ENCODE measurements around the gene PRDM15.

The PRDM15 gene

GRCh38 chr21:41883582-41883981 lies 4.4 kb upstream of the PRDM15 start:
- DNase-seq, result no peak

GRCh38 chr21:41881051-41881450 lies 1.9 kb upstream of the PRDM15 start:
- no peak for DNase-seq

GRCh38 chr21:41880153-41880552 lies 1.0 kb upstream of the PRDM15 start:
- no peak for DNase-seq

GRCh38 chr21:41878831-41879189 lies 334 bp downstream of the PRDM15 start:
- peak; percentile 69 for DNase-seq

GRCh38 chr21:41877901-41878830 lies 978 bp downstream of the PRDM15 start:
- peak; percentile 39 for DNase-seq

- no peak for DNase-seq
These were observed 2.1 kb downstream of the PRDM15 start for GRCh38 chr21:41876928-41877652.

- DNase-seq, result no peak
These were observed 2.7 kb downstream of the PRDM15 start for GRCh38 chr21:41876396-41876795.

- DNase-seq, result no peak
These were observed 4.1 kb downstream of the PRDM15 start for GRCh38 chr21:41875086-41875485.

- DNase-seq, result peak; percentile 36
These were observed 4.5 kb downstream of the PRDM15 start for GRCh38 chr21:41874611-41875010.

- DNase-seq, result no peak
These were observed 5.7 kb downstream of the PRDM15 start for GRCh38 chr21:41873426-41873825.

- DNase-seq, result no peak
These were observed 6.1 kb downstream of the PRDM15 start for GRCh38 chr21:41873005-41873404.

- no peak for DNase-seq
These were observed 7.7 kb downstream of the PRDM15 start for GRCh38 chr21:41871293-41872030.

GRCh38 chr21:41869771-41870170 lies 9.4 kb downstream of the PRDM15 start:
- DNase-seq, result no peak

- DNase-seq, result peak; percentile 80
These were observed 11.0 kb downstream of the PRDM15 start for GRCh38 chr21:41868062-41868710.

- DNase-seq, result no peak
These were observed 11.8 kb downstream of the PRDM15 start for GRCh38 chr21:41867313-41867712.

GRCh38 chr21:41866274-41866809 lies 12.8 kb downstream of the PRDM15 start:
- no peak for DNase-seq

GRCh38 chr21:41865002-41865777 lies 14.0 kb downstream of the PRDM15 start:
- DNase-seq, result no peak

GRCh38 chr21:41864311-41865001 lies 14.7 kb downstream of the PRDM15 start:
- DNase-seq, result no peak

- no peak for DNase-seq
These were observed 15.8 kb downstream of the PRDM15 start for GRCh38 chr21:41863439-41863740.

- no peak for DNase-seq
These were observed 17.2 kb downstream of the PRDM15 start for GRCh38 chr21:41861987-41862386.

- DNase-seq, result no peak
These were observed 17.9 kb downstream of the PRDM15 start for GRCh38 chr21:41861255-41861654.
